HG03064 (cell line): ENCODE measurements around the gene DTYMK.

ENCODE experiments used
- ATAC-seq: cut with Tn5 transposase; IDR thresholded peaks from one replicate; pipeline ENCODE4 v1.9.1; 2021; ENCODE audit warnings: low read depth; ENCODE audit not compliant: unreplicated experiment

Gene DTYMK

GRCh38 chr2:241708879-241709278, 22.3 kb upstream of the DTYMK start:
- no peak for ATAC-seq

GRCh38 chr2:241706537-241706936, 19.9 kb upstream of the DTYMK start:
- ATAC-seq = no peak

DNA sequence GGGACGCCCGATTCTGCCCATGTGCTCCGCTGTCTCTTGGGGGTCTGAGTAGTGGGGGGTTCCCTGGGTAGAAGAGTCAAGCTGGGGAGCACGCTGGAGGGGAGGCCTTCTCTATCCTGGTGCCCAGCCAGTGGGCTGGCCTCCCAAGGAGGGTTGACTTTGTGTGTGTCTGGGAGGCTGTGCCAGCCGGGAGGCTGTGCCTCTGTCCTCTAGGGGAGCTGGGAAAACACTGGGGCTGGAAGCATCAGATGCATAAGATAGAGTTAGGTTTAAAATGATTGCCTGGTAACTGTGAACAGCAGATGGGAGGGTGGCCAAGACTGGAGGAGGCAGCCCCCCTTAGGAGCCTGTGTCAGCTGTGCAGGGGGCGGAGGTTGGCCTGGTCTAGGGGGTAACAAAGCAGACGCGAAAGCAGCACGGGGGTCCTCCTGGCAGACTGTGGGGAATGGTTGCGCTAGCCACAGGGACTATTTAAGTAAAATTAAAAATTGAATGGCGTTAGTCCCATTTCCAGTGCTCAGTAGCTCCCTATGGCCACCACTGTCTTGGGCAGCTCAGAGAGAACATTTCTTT, 16.5 kb upstream of the DTYMK start:
- no peak for ATAC-seq

GRCh38 chr2:241702155-241703031, 15.8 kb upstream of the DTYMK start:
- peak; percentile 62 for ATAC-seq

DNA sequence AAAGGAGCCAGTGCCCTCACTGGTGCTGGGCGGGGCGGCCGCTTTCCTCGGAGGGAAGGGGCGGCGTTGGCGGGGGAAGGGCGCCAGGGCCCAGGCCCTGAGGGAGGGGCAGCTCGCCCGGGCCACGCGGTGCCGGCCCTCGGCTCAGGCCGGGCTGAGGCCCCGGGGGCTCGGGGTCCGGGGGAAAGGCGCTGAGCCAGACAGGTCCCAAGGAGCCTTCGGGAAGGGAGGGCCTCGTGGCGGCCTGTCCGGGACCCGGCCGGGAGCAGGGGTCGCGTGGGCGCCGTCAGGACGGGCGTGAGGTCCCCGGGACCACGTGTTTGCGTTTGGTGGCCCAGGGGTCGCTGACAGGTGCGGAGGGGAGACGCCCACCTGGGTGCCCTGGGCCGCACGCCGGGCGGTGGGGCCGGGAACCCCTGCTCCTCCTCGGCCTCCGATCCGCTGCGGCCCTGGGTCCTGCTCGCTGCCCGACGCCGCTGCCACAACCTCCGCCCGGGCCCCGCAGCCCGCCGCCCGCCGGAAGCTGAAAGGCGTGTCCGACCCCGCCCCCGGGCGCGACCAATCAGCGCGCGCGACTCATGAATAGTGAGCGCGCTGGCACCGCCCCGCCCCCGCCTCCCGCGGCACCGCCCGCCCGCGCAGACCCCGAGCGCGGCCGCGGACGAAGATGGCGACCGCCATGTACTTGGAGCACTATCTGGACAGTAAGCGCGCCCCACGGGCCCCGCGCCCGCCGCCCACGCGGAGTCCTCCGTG, 15.0 kb upstream of the DTYMK start, which contains the start of gene ING5:
ING5 (plus strand) TSS at position 641 of the 756 bp plus-strand sequence; CDS start at position 668, 27 bp downstream.
- ATAC-seq = peak; percentile 47

GRCh38 chr2:241701149-241701398, 14.5 kb upstream of the DTYMK start:
- ATAC-seq = no peak

DNA sequence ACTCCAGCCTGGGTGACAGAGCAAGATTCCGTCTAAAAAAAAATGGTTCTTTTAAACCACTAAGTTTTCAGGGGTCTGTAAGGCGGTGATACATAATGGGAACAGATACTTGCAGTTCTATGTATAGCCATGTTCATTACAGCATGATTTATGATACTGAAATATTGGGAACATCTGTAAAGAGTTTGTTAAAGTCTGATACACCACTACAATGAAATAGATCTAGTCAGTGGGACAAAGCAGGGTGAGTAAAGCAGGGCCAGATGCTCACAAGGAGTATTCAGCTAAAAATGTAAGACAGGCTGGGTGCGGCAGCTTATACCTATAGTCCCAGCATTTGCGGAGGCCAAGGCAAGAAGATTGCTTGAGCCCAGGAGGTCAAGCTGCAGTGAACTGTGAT, 9.0 kb upstream of the DTYMK start:
- no peak for ATAC-seq

GRCh38 chr2:241692448-241692847, 5.8 kb upstream of the DTYMK start:
- ATAC-seq = no peak

- ATAC-seq = no peak
Measured at GRCh38 chr2:241690202-241690717, 3.6 kb upstream of the DTYMK start.

- no peak for ATAC-seq
Measured at GRCh38 chr2:241689306-241689705, 2.7 kb upstream of the DTYMK start.

- peak; percentile 27 for ATAC-seq
Measured at GRCh38 chr2:241686324-241686649, 328 bp downstream of the DTYMK start.

DNA sequence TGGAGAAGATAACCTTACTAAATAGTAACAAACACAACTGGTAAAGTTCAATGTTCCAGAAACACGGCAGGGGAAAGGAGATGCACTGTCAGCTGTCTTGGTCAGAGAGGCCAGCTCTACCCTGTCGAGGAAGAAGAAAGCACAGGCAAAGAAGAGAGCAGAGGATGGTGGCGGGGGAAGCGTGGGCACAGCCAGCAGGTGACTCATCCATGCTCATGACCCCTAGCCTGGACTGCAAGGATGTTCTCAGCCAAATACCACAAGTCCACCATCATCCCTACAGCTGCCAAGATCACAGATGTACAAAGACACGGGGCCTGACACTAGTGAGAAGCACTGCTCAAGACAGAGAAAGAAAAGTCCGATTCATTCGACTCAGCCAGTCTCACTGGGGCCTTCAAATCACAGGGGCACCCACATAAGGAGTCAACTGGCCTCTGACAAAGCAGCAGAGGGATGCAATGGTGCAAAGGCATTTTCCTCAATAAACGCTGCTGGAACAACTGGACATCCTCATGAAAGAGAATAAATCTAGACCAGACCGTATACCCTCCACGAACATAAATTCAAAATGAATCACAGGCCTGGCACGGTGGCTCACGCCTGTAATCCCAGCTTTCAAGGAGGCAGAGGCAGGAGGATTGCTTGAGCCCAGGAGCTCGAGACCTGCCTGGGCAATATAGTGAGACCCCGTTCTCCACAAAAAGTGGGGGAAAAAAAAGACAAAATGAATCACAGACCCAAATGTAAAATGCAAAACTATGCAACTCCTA, 5.6 kb downstream of the DTYMK start:
- no peak for ATAC-seq

- ATAC-seq = no peak
Measured at GRCh38 chr2:241680044-241680443, 6.6 kb downstream of the DTYMK start.

DNA sequence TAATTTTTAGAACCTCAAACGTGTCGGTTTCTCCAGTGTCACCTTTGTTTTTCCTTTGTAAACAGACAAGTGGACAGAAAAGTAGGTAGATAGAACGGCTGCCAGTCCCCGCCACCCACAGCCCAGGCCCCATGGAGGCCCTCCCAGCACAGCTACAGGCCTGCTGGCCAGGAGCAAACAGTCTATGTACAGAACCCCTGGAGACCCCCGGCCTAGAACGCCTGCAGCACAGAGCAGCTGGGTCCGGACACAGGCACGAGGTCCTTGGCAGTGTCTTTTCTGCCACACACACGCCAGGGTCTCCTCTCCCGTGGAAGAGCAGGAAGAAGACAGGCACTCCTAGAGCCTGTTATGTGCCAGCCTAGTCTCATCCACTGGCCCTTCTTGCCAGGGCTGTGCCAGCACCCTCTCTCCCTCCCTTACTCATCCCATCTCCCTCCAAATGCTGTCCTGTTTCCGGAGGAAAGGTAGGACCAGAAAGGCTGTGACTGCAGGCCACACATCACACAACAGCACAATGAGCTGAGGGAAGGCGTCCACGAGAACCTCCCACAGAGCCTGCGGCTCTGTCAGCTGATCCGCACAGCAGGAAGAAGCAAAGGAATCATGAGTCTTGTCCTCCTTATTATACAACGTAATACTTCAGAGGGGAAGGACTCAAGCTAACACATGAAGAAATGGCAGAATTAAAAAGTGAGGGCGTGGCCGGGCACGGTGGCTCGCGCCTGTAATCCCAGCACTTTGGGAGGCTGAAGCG, 7.7 kb downstream of the DTYMK start:
- no peak for ATAC-seq

- no peak for ATAC-seq
Measured at GRCh38 chr2:241678307-241678706, 8.3 kb downstream of the DTYMK start.

- ATAC-seq = no peak
Measured at GRCh38 chr2:241677392-241677791, 9.2 kb downstream of the DTYMK start.

GRCh38 chr2:241676665-241677064, 9.9 kb downstream of the DTYMK start:
- no peak for ATAC-seq

DNA sequence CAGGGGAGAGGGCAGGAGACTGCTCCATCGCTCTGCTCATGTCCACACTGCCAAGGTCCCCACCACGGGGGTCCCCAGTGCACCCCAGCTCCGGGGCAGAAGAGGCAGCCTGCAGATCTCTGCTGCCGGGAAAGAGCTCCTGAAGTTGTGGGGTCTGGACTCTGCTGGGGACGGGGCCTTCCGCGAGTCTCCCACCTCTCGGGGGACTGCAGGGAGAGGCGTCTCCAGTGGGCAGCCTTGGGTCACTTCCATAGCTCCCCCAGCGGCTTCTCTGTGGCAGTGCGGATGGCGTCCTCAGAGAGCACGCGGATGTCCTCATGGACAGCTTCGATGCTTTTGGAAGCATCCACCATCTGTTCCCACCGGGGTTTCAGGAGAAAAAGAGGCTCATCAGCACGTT, 10.7 kb downstream of the DTYMK start:
- no peak for ATAC-seq

DNA sequence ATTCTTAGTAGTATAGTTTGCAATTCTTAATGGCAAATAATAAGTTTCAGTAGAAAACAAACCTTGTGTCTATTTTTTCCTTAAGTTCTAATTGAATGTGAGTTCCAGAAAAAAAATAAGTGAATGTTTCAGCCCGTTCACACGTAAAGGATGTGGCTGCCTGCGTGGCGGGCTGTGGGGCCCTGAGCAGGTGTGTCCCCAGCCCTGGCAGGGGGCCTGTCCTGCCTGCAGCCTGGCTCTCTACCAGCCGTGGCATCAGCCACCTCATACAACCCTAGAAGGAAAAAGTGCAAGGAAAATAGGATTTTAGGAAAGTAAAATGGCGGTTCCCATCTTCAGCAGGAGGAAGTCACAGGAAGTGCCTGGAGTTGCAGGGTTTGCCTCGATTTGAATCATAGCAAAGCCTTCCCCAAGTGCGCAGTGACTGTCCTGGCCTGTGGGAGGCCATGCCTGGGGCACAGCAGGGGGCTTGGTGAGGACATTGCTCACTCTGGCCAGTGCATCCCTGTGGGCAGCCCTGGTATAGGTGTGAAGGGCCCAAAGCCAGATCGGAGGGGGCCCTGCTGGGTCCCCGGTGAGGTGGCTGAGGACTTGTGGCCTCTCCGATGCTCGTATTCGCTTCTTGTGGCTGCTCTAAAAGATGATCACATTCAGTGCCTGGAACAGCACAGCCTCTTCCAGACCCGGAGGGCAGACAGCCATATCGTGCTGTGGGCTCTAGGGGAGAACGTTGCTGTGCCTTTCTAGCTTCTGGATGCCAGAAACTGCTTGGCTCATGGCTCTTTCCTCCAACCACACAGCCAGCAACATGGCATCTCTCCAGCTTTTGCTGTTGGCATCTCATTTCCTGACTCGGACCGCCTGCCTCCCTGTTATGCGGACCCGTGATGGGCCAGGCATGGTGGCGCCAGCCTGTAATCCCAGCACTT, 12.6 kb downstream of the DTYMK start:
- ATAC-seq = no peak
